ENCODE measurements around the gene PLPP2.
"Not testable (repeated sequence)": the region's sequence is repeated elsewhere in the genome, so short reads cannot be mapped to it uniquely, and the experiment has no call there.

The PLPP2 gene

DNA sequence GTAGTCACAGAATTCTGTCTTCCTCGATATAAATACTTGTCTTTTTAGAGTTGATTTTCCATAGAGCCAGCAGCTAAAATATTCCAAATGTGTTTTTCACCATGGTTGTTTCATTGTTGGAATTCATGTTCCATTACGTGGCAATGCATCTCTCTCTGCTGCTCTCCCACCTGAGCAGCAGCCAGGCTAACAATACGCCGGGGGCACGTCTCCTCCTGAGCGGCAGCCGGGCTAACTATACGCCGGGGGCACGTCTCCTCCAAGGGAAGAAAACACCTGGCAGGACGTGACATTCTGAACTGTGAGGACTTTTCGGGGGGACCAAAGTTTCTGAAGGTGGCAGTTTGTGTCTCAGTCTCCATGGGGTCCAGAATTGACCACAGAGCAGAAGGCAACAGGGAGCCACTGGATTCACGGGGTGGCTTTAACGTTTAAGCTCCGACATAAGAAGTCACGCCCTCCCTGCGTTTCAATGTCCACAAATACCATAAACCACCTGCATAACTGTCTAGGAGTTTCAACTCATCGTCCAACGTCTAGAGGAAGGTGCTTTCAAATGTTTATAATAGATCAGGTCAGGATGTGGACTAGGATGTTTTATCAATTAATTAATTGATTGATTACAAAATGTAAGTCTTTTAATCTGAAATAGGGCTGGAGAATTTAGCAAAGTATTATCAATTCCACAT lies 15.1 kb downstream of the PLPP2 start:
- in situ Hi-C loops (cut with HindIII; ENCODE audit: low sequenced_read_pairs): no loop called here

- in situ Hi-C loops (cut with HindIII; ENCODE audit: low sequenced_read_pairs): no loop called here
These were observed 16.2 kb downstream of the PLPP2 start for GRCh38 chr19:275000-275399.

GRCh38 chr19:273393-273792 lies 17.8 kb downstream of the PLPP2 start:
- in situ Hi-C loops (cut with HindIII; ENCODE audit: low sequenced_read_pairs): no loop called here

DNA sequence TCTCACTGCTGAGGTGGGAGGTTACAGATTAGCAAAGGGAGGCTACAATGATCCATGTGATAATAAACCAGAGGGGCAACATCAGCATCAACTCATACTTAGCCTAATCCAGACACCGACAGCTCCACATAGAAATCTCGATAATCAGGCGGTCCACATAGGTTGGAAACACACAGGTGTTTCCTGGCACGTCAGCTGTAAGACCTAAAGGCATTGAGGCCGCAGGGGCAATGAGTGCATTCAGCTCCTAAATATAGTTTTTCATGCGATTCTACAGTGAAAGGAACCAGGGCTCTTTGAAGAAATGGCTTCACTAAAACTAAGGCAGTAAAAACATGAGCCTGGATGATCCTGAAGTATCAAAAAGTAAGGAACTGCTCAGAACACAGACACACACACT lies 19.3 kb downstream of the PLPP2 start:
- in situ Hi-C loops (cut with HindIII; ENCODE audit: low sequenced_read_pairs): no loop called here

DNA sequence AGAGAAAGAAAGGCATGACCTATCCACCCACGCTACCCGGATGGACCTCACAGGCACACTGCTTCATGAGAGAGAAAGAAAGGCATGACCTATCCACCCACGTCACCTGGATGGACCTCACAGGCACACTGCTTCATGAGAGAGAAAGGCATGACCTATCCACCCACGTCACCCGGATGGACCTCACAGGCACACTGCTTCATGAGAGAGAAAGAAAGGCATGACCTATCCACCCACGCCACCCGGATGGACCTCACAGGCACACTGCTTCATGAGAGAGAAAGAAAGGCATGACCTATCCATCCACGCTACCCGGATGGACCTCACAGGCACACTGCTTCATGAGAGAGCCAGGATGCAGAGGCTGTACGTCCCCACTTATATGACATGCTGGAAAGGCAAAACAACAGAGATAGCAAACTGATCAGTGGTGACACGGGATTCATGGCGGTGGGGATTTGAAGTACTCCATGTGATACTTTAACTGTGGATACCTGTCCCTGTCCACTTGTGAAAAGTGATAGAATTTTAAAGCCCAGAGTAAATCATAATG lies 20.4 kb downstream of the PLPP2 start:
- in situ Hi-C loops (cut with HindIII; ENCODE audit: low sequenced_read_pairs): not testable (repeated sequence)

- in situ Hi-C loops (cut with HindIII; ENCODE audit: low sequenced_read_pairs): no loop called here
These were observed 22.0 kb downstream of the PLPP2 start for GRCh38 chr19:269241-269640.

DNA sequence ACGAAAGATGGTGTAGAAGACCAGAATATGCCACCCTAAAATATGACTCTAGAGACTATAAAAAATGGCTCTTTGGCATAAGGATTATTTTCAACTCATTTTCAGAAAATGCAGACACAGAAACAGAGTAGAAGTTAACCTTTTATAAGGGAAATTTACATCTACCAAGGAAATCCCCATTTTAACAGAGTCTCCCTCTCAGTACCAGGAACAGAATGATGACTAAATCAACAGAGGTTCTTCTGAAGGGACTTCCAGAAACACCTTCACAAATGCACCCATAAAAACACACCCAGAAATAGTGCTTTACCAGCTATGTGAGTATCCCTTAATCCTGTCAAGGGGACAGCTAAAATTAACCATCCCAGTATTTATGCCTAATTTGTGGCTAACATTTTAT lies 29.1 kb downstream of the PLPP2 start:
- in situ Hi-C loops (cut with HindIII; ENCODE audit: low sequenced_read_pairs): no loop called here

GRCh38 chr19:256804-257203 lies 34.4 kb downstream of the PLPP2 start:
- in situ Hi-C loops (cut with HindIII; ENCODE audit: low sequenced_read_pairs): not testable (repeated sequence)

GRCh38 chr19:252421-253186 lies 38.6 kb downstream of the PLPP2 start:
- in situ Hi-C loops (cut with HindIII; ENCODE audit: low sequenced_read_pairs): not testable (repeated sequence)

GRCh38 chr19:246551-246950 lies 44.7 kb downstream of the PLPP2 start:
- in situ Hi-C loops (cut with HindIII; ENCODE audit: low sequenced_read_pairs): no loop called here

DNA sequence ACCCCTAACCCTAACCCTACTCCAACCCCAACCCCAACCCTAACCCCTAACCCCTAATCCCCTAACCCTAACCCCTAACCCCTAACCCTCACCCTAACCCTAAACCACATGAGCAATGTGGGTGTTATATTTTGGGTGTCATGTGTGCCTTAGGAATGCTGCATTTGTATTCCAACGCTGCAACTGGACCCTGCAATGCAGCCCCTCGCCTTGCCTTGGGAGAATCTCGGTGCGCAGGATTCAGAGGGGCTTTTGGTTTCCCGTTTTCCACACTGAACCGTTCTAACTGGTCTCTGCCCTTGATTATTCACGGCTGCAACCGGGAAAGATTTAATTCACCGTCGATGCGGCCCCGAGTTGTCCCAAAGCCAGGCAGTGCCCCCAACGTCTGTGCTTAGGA lies 45.3 kb downstream of the PLPP2 start:
- in situ Hi-C loops (cut with HindIII; ENCODE audit: low sequenced_read_pairs): not testable (repeated sequence)

- in situ Hi-C loops (cut with HindIII; ENCODE audit: low sequenced_read_pairs): no loop called here
These were observed 45.7 kb downstream of the PLPP2 start for GRCh38 chr19:245457-245856.

Data from endothelial cell of hepatic sinusoid (primary cell).